GM19452 (cell line): ENCODE data around the gene CCSER1.
"Not testable (repeated sequence)": the region's sequence is repeated elsewhere in the genome, so short reads cannot be mapped to it uniquely, and the experiment has no call there.

ENCODE experiments used
- ATAC-seq: cut with Tn5 transposase; IDR thresholded peaks from one replicate; pipeline ENCODE4 v1.9.1; 2021; ENCODE audit not compliant: unreplicated experiment

Gene CCSER1

GRCh38 chr4:90641861-90642599, 514.8 kb downstream of the CCSER1 start:
- ATAC-seq = no peak

- no peak for ATAC-seq
These were observed 516.0 kb downstream of the CCSER1 start for GRCh38 chr4:90643156-90643555.

- no peak for ATAC-seq
These were observed 521.1 kb downstream of the CCSER1 start for GRCh38 chr4:90648311-90648710.

- no peak for ATAC-seq
These were observed 521.6 kb downstream of the CCSER1 start for GRCh38 chr4:90648791-90649190.

GRCh38 chr4:90660672-90661071, 533.5 kb downstream of the CCSER1 start:
- no peak for ATAC-seq

- no peak for ATAC-seq
These were observed 543.0 kb downstream of the CCSER1 start for GRCh38 chr4:90670183-90670582.

- no peak for ATAC-seq
These were observed 562.5 kb downstream of the CCSER1 start for GRCh38 chr4:90689739-90690138.

- no peak for ATAC-seq
These were observed 568.2 kb downstream of the CCSER1 start for GRCh38 chr4:90695411-90695810.

GRCh38 chr4:90705501-90705900, 578.3 kb downstream of the CCSER1 start:
- ATAC-seq = not testable (repeated sequence)

- no peak for ATAC-seq
These were observed 588.0 kb downstream of the CCSER1 start for GRCh38 chr4:90715242-90715641.

GRCh38 chr4:90718931-90719330, 591.7 kb downstream of the CCSER1 start:
- ATAC-seq = no peak

GRCh38 chr4:90727938-90728337, 600.7 kb downstream of the CCSER1 start:
- no peak for ATAC-seq

GRCh38 chr4:90730752-90731151, 603.6 kb downstream of the CCSER1 start:
- no peak for ATAC-seq

GRCh38 chr4:90733211-90733610, 606.0 kb downstream of the CCSER1 start:
- ATAC-seq = no peak

GRCh38 chr4:90745176-90745575, 618.0 kb downstream of the CCSER1 start:
- no peak for ATAC-seq

GRCh38 chr4:90753068-90753467, 625.9 kb downstream of the CCSER1 start:
- no peak for ATAC-seq

GRCh38 chr4:90757534-90758060, 630.4 kb downstream of the CCSER1 start:
- ATAC-seq = no peak

GRCh38 chr4:90760059-90760458, 632.9 kb downstream of the CCSER1 start:
- no peak for ATAC-seq

GRCh38 chr4:90766837-90767236, 639.6 kb downstream of the CCSER1 start:
- ATAC-seq = no peak

GRCh38 chr4:90769251-90769650, 642.1 kb downstream of the CCSER1 start:
- ATAC-seq = no peak

- no peak for ATAC-seq
These were observed 653.0 kb downstream of the CCSER1 start for GRCh38 chr4:90780193-90780592.

- ATAC-seq = no peak
These were observed 659.4 kb downstream of the CCSER1 start for GRCh38 chr4:90786602-90787001.

GRCh38 chr4:90792696-90793095, 665.5 kb downstream of the CCSER1 start:
- no peak for ATAC-seq
